Limb (tissue), 2 donors: ENCODE measurements around the gene DGCR6L.
"Not testable (repeated sequence)": the region's sequence is repeated elsewhere in the genome, so short reads cannot be mapped to it uniquely, and the experiment has no call there.

ENCODE experiments used
- DNase-seq, 2 donors: peaks; one replicate each; pipeline ENCODE4 v3.0.0-alpha.2; 2016; ENCODE audit errors: extremely low spot score in 2 of 2

The DGCR6L gene

DNA sequence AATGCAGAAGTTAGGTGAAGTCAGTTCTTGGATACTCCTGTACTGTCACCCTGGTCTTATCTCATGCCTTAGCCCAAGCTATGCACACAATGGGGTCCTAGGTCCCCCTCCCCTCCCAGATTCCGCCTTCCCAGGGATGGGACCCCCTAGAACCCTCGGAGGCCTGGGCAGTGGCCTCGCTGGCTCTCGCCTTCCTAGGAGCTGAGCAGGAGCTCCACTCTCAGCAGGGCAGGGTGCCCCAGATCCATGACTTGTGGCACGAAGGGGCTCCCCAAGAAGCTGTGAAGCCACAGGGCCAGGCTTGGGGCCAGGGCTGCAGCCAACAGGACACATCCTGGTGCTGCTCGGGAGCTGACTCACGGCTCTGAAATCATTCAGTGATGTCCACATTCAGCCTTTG, 9.7 kb downstream of the DGCR6L start:
- DNase-seq = not testable (repeated sequence)

DNA sequence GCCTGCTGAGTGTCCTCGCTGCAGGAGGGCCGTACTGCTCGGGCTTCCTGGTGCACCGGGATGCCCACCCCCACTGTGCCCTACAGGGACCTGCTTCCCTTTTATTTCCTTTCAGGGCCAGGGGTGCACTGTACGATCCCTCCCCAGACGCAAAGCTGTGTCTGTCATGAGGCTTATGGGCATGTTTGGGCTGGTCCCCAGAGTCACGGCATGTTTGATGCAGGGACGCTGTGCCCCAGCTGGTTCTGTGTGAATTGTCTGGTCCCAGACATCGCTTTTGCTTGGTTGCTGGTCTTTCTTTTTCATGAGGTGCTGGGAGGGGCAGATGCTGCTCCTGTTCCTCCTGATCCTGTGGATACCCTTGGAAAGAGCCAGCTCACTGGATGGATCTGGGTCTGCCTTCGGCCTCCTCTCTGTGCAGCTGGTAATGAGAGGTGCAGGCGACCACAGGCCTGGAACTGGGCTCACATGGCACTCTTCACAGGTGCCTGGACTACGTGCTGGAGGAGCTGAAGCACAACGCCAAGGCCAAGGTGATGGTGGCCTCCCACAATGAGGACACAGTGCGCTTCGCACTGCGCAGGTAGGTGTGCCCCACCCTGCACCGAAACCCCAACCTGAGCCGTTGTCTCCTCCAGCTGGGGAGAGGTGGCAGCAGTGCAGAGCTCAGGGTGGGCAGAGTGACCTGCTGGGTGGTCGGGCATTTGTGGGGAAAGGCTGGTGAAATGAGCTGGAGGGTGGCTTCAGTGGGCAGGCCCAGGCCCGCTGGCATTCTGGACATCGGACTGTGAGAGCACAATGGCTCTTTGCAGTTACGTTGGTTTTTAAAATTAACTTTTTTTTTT, 10.8 kb downstream of the DGCR6L start:
- DNase-seq = not testable (repeated sequence)

DNA sequence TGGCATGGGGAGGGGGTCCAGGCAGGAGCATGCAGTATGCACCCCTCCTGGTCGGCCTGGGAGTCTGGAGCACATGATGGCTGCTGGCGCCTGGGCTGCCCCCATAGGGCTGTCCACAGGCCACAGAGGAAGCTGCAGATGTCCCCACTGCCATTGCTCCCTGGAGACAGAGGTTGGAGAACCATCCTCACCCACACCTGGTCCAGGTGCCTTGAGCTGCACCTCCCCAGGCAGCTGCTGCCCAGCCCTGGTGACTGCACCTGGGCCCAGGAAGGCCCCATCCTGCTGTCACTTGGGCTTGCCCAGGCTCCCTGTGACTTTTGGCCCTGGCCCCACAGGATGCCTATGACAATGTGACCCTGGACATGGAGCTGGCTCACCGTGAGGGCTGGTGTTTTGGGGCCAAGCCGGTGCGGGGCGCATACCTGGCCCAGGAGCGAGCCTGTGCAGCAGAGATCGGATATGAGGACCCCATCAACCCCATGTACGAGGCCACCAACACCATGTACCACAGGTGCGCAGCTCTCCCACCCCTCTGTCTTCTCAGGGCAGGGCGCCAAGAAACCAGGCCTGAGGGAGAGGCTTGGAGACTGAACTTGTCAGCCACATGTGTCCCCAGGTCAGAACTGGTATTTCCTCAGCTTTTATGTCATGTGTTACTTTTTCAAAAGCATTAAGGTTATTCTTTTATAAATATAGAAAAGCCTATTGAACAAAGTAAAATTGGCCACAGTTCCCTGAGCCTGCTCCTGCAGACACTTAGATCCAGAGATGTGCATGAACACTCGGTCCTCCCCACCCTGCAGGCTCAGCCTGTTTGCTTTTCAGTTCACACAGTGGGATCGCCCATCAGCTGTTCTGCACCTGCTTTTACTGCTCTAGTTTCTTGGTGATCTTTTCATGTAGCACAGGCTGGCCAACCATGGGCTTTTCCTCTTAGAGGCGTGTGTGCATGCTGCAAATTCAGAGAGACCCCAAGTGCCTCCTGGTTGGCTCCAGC, 12.1 kb downstream of the DGCR6L start:
- not testable (repeated sequence) for DNase-seq

DNA sequence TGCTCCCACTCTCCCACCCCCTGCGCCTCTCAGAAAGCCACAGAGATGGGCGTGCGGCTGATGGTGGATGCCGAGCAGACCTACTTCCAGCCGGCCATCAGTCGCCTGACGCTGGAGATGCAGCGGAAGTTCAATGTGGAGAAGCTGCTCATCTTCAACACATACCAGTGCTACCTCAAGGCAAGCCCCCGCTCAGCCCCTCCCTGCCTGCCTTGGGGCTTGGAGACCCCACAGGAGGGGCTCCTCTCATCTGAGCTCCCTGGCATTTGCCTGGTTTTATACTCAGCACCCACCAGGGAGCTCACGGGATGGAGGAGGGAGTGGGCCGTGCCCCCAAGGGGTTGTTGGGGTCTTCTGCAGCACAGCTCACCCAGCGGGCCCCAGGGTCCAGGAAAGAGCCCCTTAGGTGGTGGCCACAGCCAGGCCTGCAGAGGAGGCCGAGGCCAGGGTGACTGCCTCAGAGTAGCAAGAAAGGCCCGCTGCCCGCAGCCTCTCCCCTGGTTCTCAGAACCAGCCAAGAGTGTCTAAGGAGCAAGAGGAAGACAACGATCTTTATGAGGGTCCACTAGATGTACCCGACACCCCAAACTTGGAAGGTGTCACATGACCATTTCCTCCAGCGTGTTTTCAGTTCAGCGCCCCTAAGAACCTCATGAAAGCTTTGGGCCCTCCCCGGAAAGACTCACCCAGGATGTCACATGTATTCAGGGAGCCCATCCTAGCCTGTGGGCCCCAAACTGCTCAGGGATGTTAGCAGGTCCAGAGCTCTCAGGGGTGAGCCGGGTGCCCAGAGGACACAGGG, 13.0 kb downstream of the DGCR6L start:
- not testable (repeated sequence) for DNase-seq

DNA sequence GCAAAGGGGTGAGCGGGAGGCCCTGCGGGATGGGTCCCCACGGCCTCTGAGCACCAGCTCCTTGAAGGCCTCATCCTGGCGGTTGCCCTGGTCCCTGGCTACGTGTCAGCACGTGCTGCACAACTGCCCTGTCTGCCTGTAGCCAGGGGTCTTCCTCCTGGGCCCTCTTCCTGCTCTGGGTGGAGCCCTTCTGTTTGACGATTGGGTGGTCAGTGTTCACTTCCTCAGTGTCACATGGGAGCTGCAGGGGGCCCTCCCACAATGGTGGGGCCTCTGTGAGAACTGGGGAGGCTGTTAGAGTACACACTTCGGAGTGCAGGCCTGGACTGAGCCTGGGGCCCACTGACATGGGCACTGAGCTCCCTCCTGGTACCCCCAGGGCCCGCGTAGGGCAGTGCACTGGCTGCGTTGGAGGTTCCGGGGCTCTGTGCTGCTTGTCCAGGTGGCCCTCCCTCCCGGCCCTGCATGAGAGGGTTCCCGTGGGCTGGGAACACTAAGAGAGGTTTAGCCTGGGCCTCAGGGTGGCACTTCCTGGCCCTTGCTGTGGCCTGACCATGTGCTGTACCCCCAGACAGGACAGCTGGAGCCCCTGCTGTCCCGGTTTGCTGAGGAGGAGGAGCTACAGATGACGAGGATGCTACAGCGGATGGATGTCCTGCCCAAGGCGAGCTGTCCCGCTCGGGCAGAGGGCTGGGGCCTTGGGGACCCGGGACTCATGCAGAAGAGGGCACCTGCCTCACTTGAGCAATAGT, 13.8 kb downstream of the DGCR6L start:
- no peak for DNase-seq

DNA sequence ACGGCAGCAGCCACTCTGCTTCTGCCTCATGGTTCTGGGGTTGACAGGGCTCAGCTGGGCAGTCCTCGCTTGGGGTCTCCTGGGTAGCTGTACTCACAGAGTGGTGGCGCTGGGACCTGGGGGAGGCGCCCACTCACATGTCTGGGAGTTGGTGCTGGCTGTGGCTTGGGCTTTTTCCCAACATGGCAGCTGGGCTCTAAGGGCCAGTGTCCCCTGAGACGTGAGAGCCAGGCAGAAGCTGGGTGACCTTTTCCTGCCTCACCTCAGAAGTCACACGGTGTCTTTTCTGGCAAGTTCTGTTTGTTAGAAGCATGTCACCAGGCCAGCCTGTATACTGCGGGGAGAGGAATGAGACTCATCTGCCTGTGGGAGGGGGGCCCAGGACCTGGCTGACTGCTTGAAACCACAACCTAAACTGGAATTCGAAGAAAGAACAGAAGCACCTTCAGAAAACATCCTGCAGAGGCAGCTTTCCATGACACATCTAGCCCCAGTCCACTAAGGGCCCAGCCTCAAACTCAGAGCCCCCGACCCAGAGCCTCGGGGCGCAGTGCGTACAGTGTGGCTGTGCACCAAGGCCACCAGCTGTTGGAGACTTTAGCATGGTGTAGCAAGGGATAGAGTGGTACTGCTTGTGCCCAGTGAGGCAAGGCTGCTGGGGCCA, 14.5 kb downstream of the DGCR6L start:
- DNase-seq = not testable (repeated sequence)

DNA sequence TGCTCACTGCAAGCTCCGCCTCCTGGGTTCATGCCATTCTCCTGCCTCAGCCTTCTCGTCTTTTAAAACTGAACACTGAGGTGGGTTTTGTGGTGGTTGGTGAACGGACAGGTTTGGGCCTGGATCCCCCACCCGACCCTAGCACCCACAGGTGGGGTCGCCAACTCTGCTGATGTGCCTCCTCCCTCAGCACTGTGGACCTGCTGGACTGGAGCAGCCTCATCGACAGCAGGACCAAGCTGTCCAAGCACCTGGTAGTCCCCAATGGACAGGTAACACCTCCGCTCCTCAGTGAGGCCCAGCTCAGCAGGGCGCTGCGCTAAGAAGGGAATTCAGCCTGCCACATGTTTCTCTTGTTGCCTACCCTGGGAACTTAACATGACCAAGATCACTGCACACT, 15.2 kb downstream of the DGCR6L start:
- DNase-seq = no peak

DNA sequence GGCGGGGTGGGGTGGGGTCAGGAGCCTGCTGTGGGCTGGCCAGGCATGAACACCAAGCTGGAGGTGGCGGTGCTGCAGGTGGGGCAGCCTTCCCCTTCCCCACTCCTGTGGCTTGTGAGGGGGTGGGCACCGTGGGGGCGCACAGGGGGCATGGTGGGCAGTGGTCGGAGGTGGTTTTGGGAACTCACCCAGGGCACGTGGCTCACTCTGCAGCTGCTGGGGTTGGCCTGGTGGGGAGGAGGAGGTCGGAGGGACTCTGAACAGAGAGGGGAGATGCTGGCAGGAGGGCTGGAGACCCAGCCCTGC, 16.7 kb downstream of the DGCR6L start:
- DNase-seq = not testable (repeated sequence)

- no peak for DNase-seq
Measured at GRCh38 chr22:20302438-20303228, 17.2 kb downstream of the DGCR6L start.

GRCh38 chr22:20299746-20300136, 20.1 kb downstream of the DGCR6L start:
- DNase-seq = no peak

DNA sequence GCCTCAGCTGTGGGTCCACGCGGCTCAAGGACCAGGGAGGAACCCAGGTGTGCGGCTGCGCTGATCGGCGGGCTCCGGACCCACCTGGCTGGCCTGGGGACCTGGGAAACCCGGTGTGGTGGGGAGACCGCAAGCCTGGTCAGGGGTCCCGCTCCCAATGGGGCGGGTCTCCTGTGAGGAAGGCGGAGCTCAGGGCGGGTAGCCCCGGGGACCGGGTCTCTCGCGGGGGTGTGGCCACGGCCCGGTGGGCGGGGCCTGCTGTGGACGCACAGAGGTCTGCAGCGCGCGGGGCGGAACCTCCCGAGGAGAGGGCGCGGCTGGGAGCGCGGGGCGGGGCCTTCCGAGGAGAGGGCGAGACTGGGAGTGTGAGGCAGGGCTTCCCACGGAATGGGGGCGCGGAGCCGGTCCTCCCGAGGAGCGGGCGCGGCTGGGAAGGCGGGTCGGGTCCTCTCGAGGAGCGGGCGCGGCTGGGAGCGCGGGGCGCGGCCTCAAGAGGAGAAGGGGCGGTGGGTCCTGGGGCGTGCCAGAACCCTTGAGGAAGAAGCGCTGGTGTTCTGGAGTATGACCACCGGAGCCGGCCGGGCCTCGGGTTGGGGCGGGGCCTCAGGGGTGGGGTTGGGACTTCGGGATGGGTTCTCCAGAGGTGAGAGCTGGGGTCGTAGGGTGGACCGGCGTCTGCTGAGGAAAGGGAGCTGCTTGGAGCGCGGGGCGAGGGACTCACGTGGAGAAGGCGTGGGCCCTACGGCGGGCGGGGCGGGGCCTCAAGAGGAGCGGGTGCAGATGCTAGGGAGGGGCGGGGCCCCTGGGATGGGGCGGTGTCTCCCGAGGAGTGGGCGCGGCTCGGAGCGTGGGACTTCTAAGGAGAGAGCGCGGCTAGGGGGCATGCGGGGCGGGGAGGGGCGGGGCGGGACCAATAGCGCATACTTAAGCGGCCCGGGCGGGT, 20.8 kb downstream of the DGCR6L start:
- peak; percentile 72 to 89 for DNase-seq

DNA sequence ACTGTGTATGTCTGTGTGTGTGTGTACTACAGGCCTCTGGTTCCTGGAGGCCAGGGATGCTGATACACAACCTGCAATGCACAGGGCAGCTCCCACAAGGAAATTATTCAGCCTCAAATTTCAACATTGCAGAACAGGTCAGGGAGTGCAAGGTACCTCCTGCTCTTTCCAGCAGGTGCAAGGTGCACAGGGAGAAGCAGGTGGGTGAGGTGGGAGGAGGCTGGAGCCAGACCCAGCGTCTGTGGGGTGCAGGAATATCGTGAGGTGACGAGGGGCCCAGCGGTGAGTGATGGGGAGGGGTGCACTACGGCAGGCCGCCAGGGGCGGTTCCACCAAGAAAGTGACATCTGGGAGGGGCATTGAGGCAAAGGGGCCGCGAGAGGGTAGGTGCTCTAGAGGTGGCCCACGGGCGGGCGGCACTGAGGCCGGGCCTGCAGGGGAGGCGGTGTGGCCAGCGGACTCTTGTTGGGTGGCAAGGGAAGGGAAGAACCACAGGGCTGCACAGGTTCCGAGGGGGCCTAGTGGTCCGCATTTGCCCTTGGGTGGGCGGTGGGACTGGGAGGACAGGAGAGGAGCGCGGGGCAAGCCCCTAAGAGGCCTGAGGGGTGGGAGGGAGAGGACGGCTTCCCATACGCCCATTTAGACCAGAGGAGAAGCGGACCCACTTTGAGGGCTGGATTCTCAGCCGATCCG, 21.6 kb downstream of the DGCR6L start:
- DNase-seq = no peak

- no peak for DNase-seq
Measured at GRCh38 chr22:20297414-20298109, 22.3 kb downstream of the DGCR6L start.

GRCh38 chr22:20296598-20296997, 23.3 kb downstream of the DGCR6L start:
- DNase-seq = no peak

GRCh38 chr22:20295262-20296064, 24.4 kb downstream of the DGCR6L start:
- DNase-seq = no peak

DNA sequence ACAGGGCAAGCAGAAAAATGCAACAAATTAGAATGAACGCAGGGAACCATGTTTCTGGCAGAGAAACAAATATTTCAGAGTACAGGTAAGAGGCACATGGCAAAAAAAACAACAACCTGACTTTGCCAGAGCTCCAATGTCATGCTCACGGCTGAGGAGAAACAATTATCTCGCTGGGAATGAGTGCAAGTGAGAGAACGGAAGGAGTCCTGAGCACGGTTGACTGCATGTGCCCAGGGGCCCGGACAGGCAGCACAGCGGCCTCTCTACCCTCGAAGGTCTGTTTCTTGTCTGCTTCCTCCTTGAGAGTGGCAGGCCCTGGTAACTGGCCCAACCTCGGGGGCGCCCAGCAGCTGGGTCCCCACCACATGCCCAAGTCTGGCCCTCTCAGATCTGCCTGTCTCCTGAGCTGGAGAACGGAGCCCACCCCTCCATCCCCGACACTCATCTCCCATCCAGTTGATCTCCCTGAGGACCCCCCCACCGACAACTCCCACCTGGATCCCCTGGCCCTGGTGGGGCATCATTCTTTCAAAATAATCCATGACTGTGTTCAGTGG, 27.1 kb downstream of the DGCR6L start:
- no peak for DNase-seq
